H1 (cell line): ENCODE measurements around the gene SEC63. TPM values are rescaled to one million over a fixed set of nuclear protein-coding genes. Genes with fewer than 3 reads are reported as not detected.

ENCODE experiments used
- ATF3 ChIP-seq: IDR thresholded peaks from 2 replicates; pipeline ENCODE4 v1.6.1; 2011; ENCODE audit warnings: low read depth, mild to moderate bottlenecking, low read length; ENCODE audit not compliant: insufficient read depth
- MAX ChIP-seq: IDR thresholded peaks from 2 replicates; pipeline ENCODE4 v1.6.1; 2012; ENCODE audit warnings: inconsistent platforms
- RAD21 ChIP-seq, 2 experiments: IDR thresholded peaks in 1 of 2; conservative IDR thresholded peaks in 1 of 2; 2 replicates each; pipeline ENCODE4 v1.6.1; 2011; ENCODE audit warnings: low read depth in 2 of 2, low read length in 2 of 2, improper control_type of control experiment in 1 of 2, inconsistent platforms in 1 of 2, mild to moderate bottlenecking in 1 of 2, moderate library complexity in 1 of 2
- SRF ChIP-seq: IDR thresholded peaks from 2 replicates; pipeline ENCODE4 v1.6.1; 2011; ENCODE audit warnings: mild to moderate bottlenecking, low read depth, low read length, moderate library complexity
- TAF7 ChIP-seq: optimal IDR thresholded peaks from 2 replicates; pipeline ENCODE3; 2011; ENCODE audit warnings: low read depth, mild to moderate bottlenecking, inconsistent platforms, low read length, moderate library complexity, borderline replicate concordance
- polyA plus RNA-seq, 7 experiments: library from polyadenylated mRNA; depleted of rRNA in 3 of 7; stranded (reverse) in 5 of 7; unstranded in 2 of 7; fragments of >200 nt in 5 of 7; fragments of 200-250 nt in 2 of 7; gene quantifications; 1 replicate in 5 of 7; 2 replicates in 1 of 7; 4 replicates in 1 of 7; pipeline versions ENCODE4 v1.2.1 to v1.2.3, GENCODE V29; 2011 to 2013; ENCODE audit warnings: missing spikeins in 2 of 7, mixed read lengths in 2 of 7
- total RNA-seq: library from RNA; stranded (reverse); fragmentation: NEBNext Ultra II Directional; extraction: Animal tissue kit (Norgen Biotek cat#: 25700); gene quantifications from 2 replicates; pipeline ENCODE4 v1.2.1, GENCODE V29; 2021

Gene SEC63
- total and polyA plus RNA-seq, 2 of the 8 experiments (the other 6 are each of a cell fraction or from before 2014, with no cell fraction given), result 17.3 to 121 TPM

GRCh38 chr6:107827541-107827940 lies 130.5 kb downstream of the SEC63 start (continued):
- no peak for TF ChIP-seq SRF
- no peak for TF ChIP-seq RAD21 (IDR thresholded peaks at IDR 0.05 in 1 of 2, conservative IDR thresholded peaks at IDR 0.05 in 1 of 2; ENCODE audit: low read depth in 2 of 2, low read length in 2 of 2)
- TF ChIP-seq ATF3, result no peak
- no peak for TF ChIP-seq MAX
- no peak for TF ChIP-seq TAF7
